Left lung (tissue), 14 donors: ENCODE measurements around the gene CRHR2. TPM values are rescaled to one million over a fixed set of nuclear protein-coding genes. Genes with fewer than 3 reads are reported as not detected.
A peak's percentile ranks its signal among the peaks of the same experiment; 100 is the strongest.

ENCODE experiments used
- ATAC-seq: fragments of 200-7000 bp; cut with Tn5 transposase; one replicate; pipeline ENCODE4 v1.9.1; 2020; ENCODE audit warnings: moderate library complexity
- DNase-seq, 4 donors: peaks; one replicate each; pipeline ENCODE4 v3.0.0-alpha.2; 2013 to 2020
- H3K27ac ChIP-seq, 2 donors: fragments of 200-600 bp; sonication (generic) in 1 of 2; one replicate each; pipeline versions ENCODE4 v1.5.0 to v1.8.0; 2020 to 2021
- H3K27me3 ChIP-seq, 2 donors: fragments of 200-600 bp; sonication (generic) in 1 of 2; one replicate each; pipeline versions ENCODE4 v1.5.0 to v1.8.0; 2020 to 2021
- H3K36me3 ChIP-seq, 2 donors: fragments of 200-600 bp; sonication (generic) in 1 of 2; one replicate each; pipeline versions ENCODE4 v1.5.0 to v1.8.0; 2020 to 2021
- H3K4me1 ChIP-seq, 2 donors: fragments of 200-600 bp; one replicate each; pipeline ENCODE4 v1.8.0; 2021
- H3K4me3 ChIP-seq, 2 donors: fragments of 200-600 bp; sonication (generic) in 1 of 2; one replicate each; pipeline versions ENCODE4 v1.5.0 to v1.8.0; 2020 to 2021; ENCODE audit warnings: mild to moderate bottlenecking in 1 of 2
- H3K9me3 ChIP-seq, 2 donors: fragments of 200-600 bp; sonication (generic) in 1 of 2; one replicate each; pipeline versions ENCODE4 v1.5.0 to v1.8.0; 2020 to 2021
- intact Hi-C, 2 donors: fragments of 100-400 bp; cut with DNase I; formaldehyde crosslinking; loops; one replicate each; pipeline versions ENCODE4 v1.11.2 to v1.14.2; 2022
- long read RNA-seq, 12 donors: library from polyadenylated mRNA in 2 of 12; unstranded in 2 of 12; transcript quantifications; one replicate each; pipeline ENCODE4 v2.0.0 and lab custom pipeline, GENCODE V29; 2019 to 2026
- polyA plus RNA-seq, 6 donors: library from polyadenylated mRNA; unstranded; fragments of 120-200 nt; gene quantifications; one replicate each; pipeline ENCODE4 v1.2.1, GENCODE V29; 2013; ENCODE audit not compliant: insufficient read length in 6 of 6
- total RNA-seq, 2 donors: library from RNA; stranded (reverse); fragmentation: NEBNext Ultra II Directional; extraction: Animal tissue kit (Norgen Biotek cat#: 25700); gene quantifications; one replicate each; pipeline ENCODE4 v1.2.1, GENCODE V29; 2021
- TF ChIP-seq, protein P1 (sequence below), 2 donors: fragments of 200-600 bp; sonication (generic) in 1 of 2; IDR thresholded peaks; one replicate each; pipeline versions ENCODE4 v1.5.0 to v1.8.0; 2021; ENCODE audit warnings: antibody characterized with exemption in 2 of 2
- donor health status: DM: no; HTN: yes; CAD: no.
- donor health status: DM: no; HTN: no; CAD: no.

The CRHR2 gene
- total RNA-seq (under 1 TPM in 1 of 2 donors, not detected in 1; 0.15 TPM), polyA plus RNA-seq (under 1 TPM; 0.17 to 0.41 (median 0.26) TPM)
- long read RNA-seq, donor 1, result 0 reads
- long read RNA-seq, donor 2, result 0 reads
- long read RNA-seq, donor 3, result 0 reads
- long read RNA-seq, donor 4, result 0 reads
- long read RNA-seq, donor 5, result 0 reads
- long read RNA-seq, donor 6, result 0 reads
- long read RNA-seq, donor 7, result 0 reads
- long read RNA-seq, donor 8, result 0 reads
- long read RNA-seq, donor 9, result 0 reads
- long read RNA-seq, donor 10, result 0 reads
- long read RNA-seq, donor 11, result 0 reads
- long read RNA-seq, donor 12, result 0 reads

DNA sequence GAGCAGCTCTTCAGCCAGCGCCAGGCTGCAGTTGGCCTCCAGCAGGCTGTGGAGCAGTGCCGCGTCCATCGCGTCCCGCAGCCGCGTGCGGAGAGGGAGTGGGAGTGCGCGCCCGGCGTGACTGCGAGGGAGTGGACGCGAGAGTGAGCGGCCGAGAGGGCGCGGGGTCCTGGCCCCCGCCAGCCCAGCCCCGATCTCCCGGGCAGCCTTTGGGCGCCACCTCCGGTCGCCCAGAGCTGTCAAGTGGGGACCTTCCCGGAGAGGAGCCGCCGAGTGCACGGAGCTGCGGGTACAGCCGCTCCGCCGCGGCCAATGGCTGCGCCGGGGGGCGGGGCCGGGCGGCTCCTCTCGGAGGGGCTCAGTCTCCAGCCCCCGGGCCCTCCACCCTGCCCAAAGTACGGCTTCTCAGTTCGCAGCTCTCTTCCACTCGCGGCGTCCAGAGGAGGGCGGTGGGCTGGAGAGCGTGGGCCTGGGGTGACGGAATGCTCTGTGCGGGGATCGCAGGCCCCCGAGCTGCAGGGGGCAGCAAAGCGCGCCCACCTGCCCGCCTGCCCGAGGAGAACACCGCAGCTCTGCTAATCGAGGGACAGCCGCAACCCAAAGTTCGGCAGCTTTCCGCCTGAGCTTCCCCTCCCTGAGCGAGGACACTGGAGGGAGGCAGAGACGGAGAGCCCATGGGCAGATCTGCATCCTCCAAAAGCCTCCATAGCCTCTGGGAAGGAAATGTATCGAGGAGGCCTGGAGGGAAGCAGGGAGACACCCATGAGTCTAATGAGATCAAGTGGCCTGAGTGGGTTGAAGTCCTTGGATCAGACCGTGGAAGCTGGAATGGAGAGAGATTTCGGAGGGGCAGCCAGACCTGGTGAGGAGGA lies at the start of gene CRHR2:
TSS of gene CRHR2 (minus strand) at position 245 of the 872 bp plus-strand sequence. CDS start at position 69, 176 bp downstream.
- Histone ChIP-seq H3K27ac (no peak within 1 kb of the TSS), H3K4me1 (peaks cover 12 to 13% of the 10 kb centered on the region in 2 donors), H3K36me3 (no peaks in the 10 kb centered on the region), H3K4me3 (peak within 1 kb of the TSS; percentile 21 to 38), H3K27me3 (peaks cover 44 to 74% of the 10 kb centered on the region in 2 donors), H3K9me3 (no peaks in the 10 kb centered on the region)
- intact Hi-C loops, result no loop called here
- TF ChIP-seq, protein P1, sequence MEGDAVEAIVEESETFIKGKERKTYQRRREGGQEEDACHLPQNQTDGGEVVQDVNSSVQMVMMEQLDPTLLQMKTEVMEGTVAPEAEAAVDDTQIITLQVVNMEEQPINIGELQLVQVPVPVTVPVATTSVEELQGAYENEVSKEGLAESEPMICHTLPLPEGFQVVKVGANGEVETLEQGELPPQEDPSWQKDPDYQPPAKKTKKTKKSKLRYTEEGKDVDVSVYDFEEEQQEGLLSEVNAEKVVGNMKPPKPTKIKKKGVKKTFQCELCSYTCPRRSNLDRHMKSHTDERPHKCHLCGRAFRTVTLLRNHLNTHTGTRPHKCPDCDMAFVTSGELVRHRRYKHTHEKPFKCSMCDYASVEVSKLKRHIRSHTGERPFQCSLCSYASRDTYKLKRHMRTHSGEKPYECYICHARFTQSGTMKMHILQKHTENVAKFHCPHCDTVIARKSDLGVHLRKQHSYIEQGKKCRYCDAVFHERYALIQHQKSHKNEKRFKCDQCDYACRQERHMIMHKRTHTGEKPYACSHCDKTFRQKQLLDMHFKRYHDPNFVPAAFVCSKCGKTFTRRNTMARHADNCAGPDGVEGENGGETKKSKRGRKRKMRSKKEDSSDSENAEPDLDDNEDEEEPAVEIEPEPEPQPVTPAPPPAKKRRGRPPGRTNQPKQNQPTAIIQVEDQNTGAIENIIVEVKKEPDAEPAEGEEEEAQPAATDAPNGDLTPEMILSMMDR (IDR thresholded peaks at IDR 0.05), result no peak
- ATAC-seq (peak; percentile 83), DNase-seq (peak in 1 of 4 donors; percentile 30)

DNA sequence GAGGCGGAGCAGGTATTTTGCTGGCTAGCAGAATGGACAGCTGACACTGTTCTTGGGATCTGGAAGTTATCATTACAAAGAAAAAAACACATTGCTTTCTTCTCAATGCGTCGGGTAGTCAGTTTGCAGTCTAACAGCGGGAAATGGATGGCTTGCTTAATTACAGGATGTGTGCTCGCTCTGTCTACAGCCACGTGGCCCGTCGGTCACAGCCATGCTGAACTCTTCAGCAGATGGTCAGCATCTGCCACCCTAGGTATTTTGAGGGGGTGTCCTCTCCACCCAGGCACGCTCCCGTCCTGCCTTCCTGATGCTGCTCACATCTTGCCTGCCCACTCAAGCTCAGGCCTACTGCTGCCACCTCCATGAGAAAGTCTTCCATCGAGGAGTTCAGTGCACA lies 49.3 kb upstream of the CRHR2 start:
- intact Hi-C loops, result no loop called here
- Histone ChIP-seq H3K27ac (no peak overlapping the region), H3K9me3 (no peaks in the 10 kb centered on the region), H3K4me1 (no peaks in the 10 kb centered on the region), H3K27me3 (no peaks in the 10 kb centered on the region), H3K36me3 (no peaks in the 10 kb centered on the region), H3K4me3 (no peak overlapping the region)
- no peak for DNase-seq
- TF ChIP-seq, protein P1 (IDR thresholded peaks at IDR 0.05), result no peak
- ATAC-seq, result no peak

DNA sequence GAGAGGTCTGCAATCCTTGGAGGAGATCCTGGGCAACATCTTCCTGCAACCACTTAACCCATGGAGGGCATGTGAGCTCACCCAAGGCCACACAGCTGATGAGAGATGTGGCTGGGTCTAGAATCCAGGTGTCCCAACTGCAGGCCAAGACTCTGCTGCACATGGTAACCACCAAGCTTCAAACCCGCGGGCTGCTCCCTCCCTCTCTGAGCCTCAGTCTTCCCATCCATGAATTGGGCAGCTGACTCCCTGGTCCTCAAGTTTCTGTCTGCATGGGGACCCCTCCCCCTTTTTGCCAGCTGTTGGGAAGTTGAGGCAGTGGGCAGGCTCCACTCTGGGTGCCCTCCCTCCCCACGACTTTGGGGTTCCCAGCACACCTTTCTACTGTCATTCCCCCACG lies 48.7 kb upstream of the CRHR2 start:
- H3K4me1 ChIP-seq, result no peaks in the 10 kb centered on the region
- intact Hi-C loops, result no loop called here
- H3K9me3 ChIP-seq, result no peaks in the 10 kb centered on the region
- DNase-seq (no peak), ATAC-seq (no peak)
- TF ChIP-seq, protein P1 (IDR thresholded peaks at IDR 0.05), result no peak
- no peaks in the 10 kb centered on the region for H3K36me3 ChIP-seq
- H3K4me3 ChIP-seq, result no peak overlapping the region
- no peaks in the 10 kb centered on the region for H3K27me3 ChIP-seq
- no peak overlapping the region for H3K27ac ChIP-seq

DNA sequence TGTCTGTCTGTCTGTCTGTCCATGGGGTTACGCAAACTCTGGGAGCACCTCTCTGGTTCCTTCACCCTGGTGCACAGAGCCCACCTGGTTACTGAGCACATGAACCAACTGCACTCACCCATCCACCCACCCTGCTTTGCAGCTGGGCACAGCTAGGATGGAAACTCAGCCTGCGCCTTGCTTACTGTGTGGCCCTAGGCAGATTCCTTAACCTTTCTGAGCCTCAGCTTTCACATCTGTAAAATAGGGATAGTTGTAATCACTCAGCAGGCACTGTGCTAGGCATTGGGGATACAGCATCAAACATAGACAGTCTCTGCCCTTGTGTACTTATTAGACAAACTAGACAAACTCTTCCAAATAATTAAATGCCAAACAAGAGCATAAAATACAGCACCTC lies 47.8 kb upstream of the CRHR2 start:
- Histone ChIP-seq H3K27me3 (no peaks in the 10 kb centered on the region), H3K9me3 (no peaks in the 10 kb centered on the region), H3K4me3 (no peak overlapping the region), H3K27ac (no peak overlapping the region), H3K36me3 (no peaks in the 10 kb centered on the region), H3K4me1 (no peaks in the 10 kb centered on the region)
- TF ChIP-seq, protein P1 (IDR thresholded peaks at IDR 0.05), result no peak
- DNase-seq, result no peak
- no peak for ATAC-seq
- intact Hi-C loops, result no loop called here

DNA sequence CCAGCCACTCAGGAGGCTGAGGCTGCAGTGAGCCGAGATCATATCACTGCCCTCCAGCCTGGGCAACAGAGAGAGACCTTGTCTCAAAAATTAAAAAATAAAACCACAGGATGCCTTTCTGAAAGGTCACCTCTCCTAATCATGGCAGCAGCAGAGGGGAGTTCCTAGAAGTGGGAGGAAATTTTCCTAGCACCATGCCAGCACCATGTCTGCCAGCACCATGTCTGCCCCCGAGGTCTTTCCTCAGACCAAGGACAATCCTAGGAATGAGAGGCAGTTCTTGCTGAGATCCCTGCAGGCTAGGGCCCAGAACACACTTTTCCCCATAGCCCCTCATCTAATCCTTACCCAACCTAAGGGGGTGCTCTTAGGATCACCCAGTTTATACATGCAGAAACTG lies 47.4 kb upstream of the CRHR2 start:
- ATAC-seq (no peak), DNase-seq (no peak)
- Histone ChIP-seq H3K27me3 (no peaks in the 10 kb centered on the region), H3K36me3 (no peaks in the 10 kb centered on the region), H3K4me1 (no peaks in the 10 kb centered on the region), H3K9me3 (no peaks in the 10 kb centered on the region), H3K4me3 (no peak overlapping the region), H3K27ac (no peak overlapping the region)
- intact Hi-C loops, result no loop called here
- TF ChIP-seq, protein P1 (IDR thresholded peaks at IDR 0.05), result no peak
